ENCODE results near the gene SRSF4. TPM values are rescaled to one million over a fixed set of nuclear protein-coding genes. Genes with fewer than 3 reads are reported as not detected.

The SRSF4 gene
- total RNA-seq, 1 experiment from 2014 or later = 69.0 TPM

- H3K36me3 ChIP-seq (ENCODE audit: control insufficient read depth in 1 of 2, insufficient read depth in 2 of 2, low read length in 2 of 2) = no peaks in the 10 kb centered on the region
- ATAC-seq (peak; percentile 38; the same call in 1 of the 2 replicates), DNase-seq (ENCODE audit: low read depth, low spot score) (no peak)
- ChIA-PET RAD21 (ENCODE audit: low non-redundant PET in 1 of 2, low total read pairs in 2 of 2, uncharacterized antibody in 2 of 2, unreplicated experiment in 2 of 2) (no interaction called here), CTCF (interaction anchor here (0.6 kb wide), 1 partner anchor 11 kb away, joined by 3 read pairs; no protein-coding TSS in a partner anchor), POLR2A (no interaction called here)
- H2AFZ ChIP-seq (ENCODE audit: low read depth, low read length, poor library complexity, severe bottlenecking) = no peak overlapping the region
- no peak overlapping the region for H3K27ac ChIP-seq (ENCODE audit: low read depth, low read length)
- no peaks in the 10 kb centered on the region for H3K9me3 ChIP-seq (ENCODE audit: control insufficient read depth in 1 of 2, insufficient read depth in 1 of 2, low read depth in 1 of 2, low read length in 2 of 2)
- no peak for TF ChIP-seq SP1 (IDR thresholded peaks at IDR 0.05; ENCODE audit: low read depth)
- TF ChIP-seq YY1 (IDR thresholded peaks at IDR 0.05; ENCODE audit: extremely low read depth, insufficient replicate concordance, low read depth, low read length) = no peak
- no peak for TF ChIP-seq EZH2 (IDR thresholded peaks at IDR 0.05)
- TF ChIP-seq CBX3 (IDR thresholded peaks at IDR 0.05; ENCODE audit: low read depth) = no peak
- no peak for TF ChIP-seq POLR2A (IDR thresholded peaks at IDR 0.05; ENCODE audit: borderline replicate concordance, extremely low read depth, insufficient read depth, insufficient read length)
- TF ChIP-seq SRF (IDR thresholded peaks at IDR 0.05; ENCODE audit: low read depth) = no peak
- no peak for TF ChIP-seq EGR1 (IDR thresholded peaks at IDR 0.05; ENCODE audit: low read depth)
- no peak for TF ChIP-seq ZNF274 (IDR thresholded peaks at IDR 0.05; ENCODE audit: low read depth, low read length)
- no peak for TF ChIP-seq CTCF (IDR thresholded peaks at IDR 0.05 in 2 of 3, conservative IDR thresholded peaks at IDR 0.05 in 1 of 3; ENCODE audit: borderline replicate concordance in 1 of 3, insufficient read depth in 1 of 3, low read depth in 2 of 3, low read length in 2 of 3)
- no peak for TF ChIP-seq CEBPB (IDR thresholded peaks at IDR 0.05; ENCODE audit: low read depth)
- no peak for TF ChIP-seq REST (IDR thresholded peaks at IDR 0.05; ENCODE audit: low read depth)
- no peak for TF ChIP-seq EZH2phosphoT487 (IDR thresholded peaks at IDR 0.05; ENCODE audit: borderline replicate concordance)
- TF ChIP-seq TCF7L2 (IDR thresholded peaks at IDR 0.05; ENCODE audit: borderline replicate concordance, extremely low read depth, insufficient read depth, insufficient read length) = no peak
- no peak for TF ChIP-seq ZFX (IDR thresholded peaks at IDR 0.05)
- no peak for TF ChIP-seq SIN3A (IDR thresholded peaks at IDR 0.05; ENCODE audit: low read depth)
- TF ChIP-seq JUND (IDR thresholded peaks at IDR 0.05) = no peak
- TF ChIP-seq POLR2AphosphoS5 (IDR thresholded peaks at IDR 0.05; ENCODE audit: low read depth, low read length) = no peak
- TF ChIP-seq MAX (IDR thresholded peaks at IDR 0.05) = no peak
- no peak for TF ChIP-seq ELF1 (IDR thresholded peaks at IDR 0.05; ENCODE audit: borderline replicate concordance, low read depth)
- no peaks in the 10 kb centered on the region for H4K20me1 ChIP-seq (ENCODE audit: insufficient read depth)
- no peaks in the 10 kb centered on the region for H3K79me2 ChIP-seq (ENCODE audit: insufficient read depth, low read length)
- H3K9me2 ChIP-seq (ENCODE audit: insufficient read depth) = no peaks in the 10 kb centered on the region
- H3K4me2 ChIP-seq (ENCODE audit: low read length) = peak overlapping the region; percentile 1; the same call in 1 of the 2 replicates
- no peak overlapping the region for H3K4me3 ChIP-seq (replicated peaks in 1 of 2; ENCODE audit: low read depth in 1 of 2, low read length in 2 of 2)
- no TSS peak for BruUV-seq (replicated peaks)
- intact Hi-C loops (cut with micrococcal nuclease) = no loop called here
- no peaks in the 10 kb centered on the region for H3K27me3 ChIP-seq (ENCODE audit: insufficient read depth, low read length)
- H3K9ac ChIP-seq (ENCODE audit: low read length) = no peak overlapping the region
- peaks cover 4 to 7% of the 10 kb centered on the region in 2 experiments; a peak in 2 of 4 replicates for H3K4me1 ChIP-seq (ENCODE audit: control insufficient read depth in 1 of 2, insufficient read depth in 2 of 2, low read length in 2 of 2)
Measured at GRCh38 chr1:29105822-29106221, 75.9 kb downstream of the SRSF4 start.

Data from HCT116 (cell line).